Subcutaneous abdominal adipose tissue (tissue), 5 donors: Measurements from ENCODE around the gene NHERF2.
"Not testable (repeated sequence)": the region's sequence is repeated elsewhere in the genome, so short reads cannot be mapped to it uniquely, and the experiment has no call there.

Experiments used
- H3K27ac ChIP-seq: one replicate; pipeline ENCODE4 v1.7.0; 2013; ENCODE audit warnings: low read depth, mild to moderate bottlenecking, inconsistent platforms, low read length, moderate library complexity
- H3K27me3 ChIP-seq, 5 donors: one replicate each; pipeline ENCODE4 v1.7.0; 2013; ENCODE audit warnings: low read length in 5 of 5, inconsistent platforms in 1 of 5; ENCODE audit not compliant: control insufficient read depth in 5 of 5, insufficient read depth in 4 of 5
- H3K36me3 ChIP-seq, 5 donors: one replicate each; pipeline ENCODE4 v1.7.0; 2013; ENCODE audit warnings: low read length in 5 of 5; ENCODE audit not compliant: control insufficient read depth in 5 of 5, insufficient read depth in 5 of 5
- H3K4me1 ChIP-seq, 5 donors: one replicate each; pipeline ENCODE4 v1.7.0; 2013; ENCODE audit warnings: low read length in 5 of 5, mild to moderate bottlenecking in 3 of 5, moderate library complexity in 1 of 5; ENCODE audit not compliant: control insufficient read depth in 5 of 5, insufficient read depth in 5 of 5
- H3K4me3 ChIP-seq, 5 donors: one replicate each; pipeline ENCODE4 v1.7.0; 2013; ENCODE audit warnings: low read length in 5 of 5, low read depth in 1 of 5
- H3K9ac ChIP-seq, 5 donors: one replicate each; pipeline ENCODE4 v1.7.0; 2013; ENCODE audit warnings: low read length in 5 of 5, mild to moderate bottlenecking in 4 of 5, moderate library complexity in 3 of 5
- H3K9me3 ChIP-seq, 5 donors: one replicate each; pipeline ENCODE4 v1.7.0; 2013; ENCODE audit warnings: low read length in 5 of 5; ENCODE audit not compliant: control insufficient read depth in 5 of 5
- donor health status: healthy.
- donor health status: healthy.
- donor health status: healthy.
- donor health status: healthy.
- donor health status: healthy.

The NHERF2 gene

DNA sequence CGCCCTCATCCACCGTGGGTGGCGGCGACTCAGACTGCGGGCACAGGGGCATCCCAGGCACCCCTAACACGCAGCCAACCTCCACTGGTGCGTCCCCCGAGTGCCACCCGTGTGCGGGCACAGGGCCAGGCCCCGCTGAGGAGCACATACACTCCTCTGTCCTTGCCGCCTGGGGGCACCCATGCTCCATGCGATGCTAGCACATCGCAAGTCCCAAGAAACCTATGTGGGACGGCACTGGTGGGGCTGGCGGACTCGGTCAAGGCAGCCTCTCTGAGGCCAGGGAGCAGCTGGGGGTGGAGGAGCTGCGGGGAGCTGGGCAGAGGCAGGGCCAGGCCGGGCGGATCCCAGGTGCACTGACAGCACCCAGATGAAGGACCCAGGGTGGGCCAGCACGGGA is 21.1 kb upstream of the NHERF2 start:
- no peak overlapping the region for H3K27ac ChIP-seq
- H3K27me3 ChIP-seq, result no peaks in the 10 kb centered on the region
- H3K4me1 ChIP-seq, result peaks cover 17 to 70% (median 65%) of the 10 kb centered on the region in 5 donors
- peaks cover 0 to 29% (median 29%) of the 10 kb centered on the region in 5 donors for H3K36me3 ChIP-seq
- H3K9me3 ChIP-seq, result no peaks in the 10 kb centered on the region
- peak overlapping the region in 1 of 5 donors; percentile 46 for H3K9ac ChIP-seq
- H3K4me3 ChIP-seq, result no peak overlapping the region

GRCh38 chr16:2006317-2006716 is 20.4 kb upstream of the NHERF2 start:
- no peak overlapping the region for H3K4me3 ChIP-seq
- H3K27me3 ChIP-seq, result no peaks in the 10 kb centered on the region
- H3K4me1 ChIP-seq, result peaks cover 17 to 70% (median 66%) of the 10 kb centered on the region in 5 donors
- H3K9ac ChIP-seq, result no peak overlapping the region
- H3K36me3 ChIP-seq, result peaks cover 0 to 22% (median 22%) of the 10 kb centered on the region in 5 donors
- no peaks in the 10 kb centered on the region for H3K9me3 ChIP-seq
- no peak overlapping the region for H3K27ac ChIP-seq

DNA sequence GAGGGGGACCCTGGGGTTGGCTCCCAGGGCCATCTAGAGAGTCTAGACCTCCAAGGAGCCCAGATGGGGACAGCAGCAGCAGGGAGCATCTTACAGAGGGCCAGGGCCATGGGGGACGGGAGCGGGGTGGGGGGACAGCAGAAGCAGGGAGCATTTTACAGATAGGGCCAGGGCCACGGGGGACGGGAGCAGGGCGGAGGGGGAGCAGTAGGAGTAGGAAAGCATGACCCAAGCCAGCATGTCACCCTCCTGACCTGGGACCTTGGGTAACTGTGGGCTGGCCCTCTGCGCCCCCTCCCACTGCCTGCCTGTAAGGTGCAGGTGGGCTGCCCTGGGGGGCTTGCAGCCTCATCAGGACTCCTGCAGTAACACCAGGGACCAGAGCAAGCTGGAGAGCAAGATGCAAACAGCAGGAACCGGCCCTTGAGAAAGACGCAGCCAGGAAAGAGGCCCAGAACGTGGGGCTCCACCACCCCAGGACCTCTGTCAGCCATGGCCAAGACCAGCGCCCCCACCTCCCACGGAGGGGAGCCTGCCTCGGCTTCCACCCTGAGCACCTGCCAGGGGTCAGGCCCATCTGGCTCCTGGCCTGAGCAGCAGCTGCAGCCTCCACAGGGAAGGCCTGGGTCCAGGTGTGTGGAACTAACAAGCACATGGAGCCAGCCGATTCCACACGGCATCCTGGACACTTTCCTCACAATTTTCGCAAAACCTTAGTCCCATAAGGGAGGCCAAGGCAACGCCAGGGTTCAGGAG is 19.4 kb upstream of the NHERF2 start:
- H3K4me3 ChIP-seq, result peak overlapping the region in 3 of 5 donors; percentile 22 to 77 (median 38)
- peak overlapping the region in 3 of 5 donors; percentile 53 to 60 (median 54) for H3K9ac ChIP-seq
- H3K4me1 ChIP-seq, result peaks cover 17 to 70% (median 66%) of the 10 kb centered on the region in 5 donors
- no peaks in the 10 kb centered on the region for H3K9me3 ChIP-seq
- H3K36me3 ChIP-seq, result peaks cover 0 to 13% (median 13%) of the 10 kb centered on the region in 5 donors
- peak overlapping the region; percentile 79 for H3K27ac ChIP-seq
- H3K27me3 ChIP-seq, result no peaks in the 10 kb centered on the region

GRCh38 chr16:2008009-2008526 is 18.6 kb upstream of the NHERF2 start:
- Histone ChIP-seq H3K27ac (peak overlapping the region; percentile 79), H3K4me3 (peak overlapping the region in 4 of 5 donors; percentile 38 to 77 (median 62)), H3K4me1 (peaks cover 17 to 70% (median 66%) of the 10 kb centered on the region in 5 donors), H3K36me3 (peaks cover 0 to 5% (median 5%) of the 10 kb centered on the region in 5 donors), H3K9ac (peak overlapping the region; percentile 53 to 90 (median 60)), H3K9me3 (no peaks in the 10 kb centered on the region), H3K27me3 (no peaks in the 10 kb centered on the region)

DNA sequence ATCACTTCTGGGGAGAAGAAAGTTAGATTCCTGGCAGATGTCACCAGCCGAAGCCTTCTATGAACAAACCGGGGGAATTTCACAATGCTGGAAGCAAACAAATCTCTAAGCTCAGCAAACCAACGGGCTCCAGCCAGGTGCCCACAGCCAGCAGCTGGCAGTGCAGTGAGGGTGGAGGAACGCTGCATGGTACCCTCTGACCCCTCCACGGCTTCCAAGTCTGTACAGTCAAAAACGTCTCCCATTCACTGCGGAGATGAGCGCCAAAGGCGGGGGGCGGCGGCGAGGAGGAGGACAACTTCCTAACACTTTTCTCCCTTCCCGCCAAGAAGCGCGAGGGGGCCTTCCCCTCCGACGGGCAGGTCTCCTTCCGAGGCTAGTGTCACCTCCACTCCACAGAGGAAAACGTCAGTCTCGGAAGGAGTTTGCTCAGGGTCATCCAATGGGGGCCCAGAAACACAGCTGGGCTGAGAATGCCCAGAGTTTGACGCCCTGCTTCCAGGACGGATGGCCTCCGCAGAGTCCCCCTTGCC is 18.0 kb upstream of the NHERF2 start:
- Histone ChIP-seq H3K4me3 (peak overlapping the region; percentile 72 to 79 (median 73)), H3K9me3 (no peaks in the 10 kb centered on the region), H3K27ac (peak overlapping the region; percentile 79), H3K4me1 (peaks cover 17 to 64% (median 62%) of the 10 kb centered on the region in 5 donors), H3K9ac (peak overlapping the region; percentile 68 to 95 (median 87)), H3K36me3 (no peaks in the 10 kb centered on the region), H3K27me3 (no peaks in the 10 kb centered on the region)

- Histone ChIP-seq H3K9ac (peak overlapping the region; percentile 68 to 95 (median 87)), H3K4me1 (peaks cover 17 to 59% (median 57%) of the 10 kb centered on the region in 5 donors), H3K27me3 (no peaks in the 10 kb centered on the region)
These were observed 17.5 kb upstream of the NHERF2 start for GRCh38 chr16:2009164-2009711.

GRCh38 chr16:2009791-2010510 is 16.8 kb upstream of the NHERF2 start, which contains the start of gene ZNF598:
Gene ZNF598, minus strand, starts transcription at chr16:2009821.
- no peaks in the 10 kb centered on the region for H3K9me3 ChIP-seq
- no peaks in the 10 kb centered on the region for H3K27me3 ChIP-seq
- no peaks in the 10 kb centered on the region for H3K36me3 ChIP-seq
- peaks cover 17 to 52% (median 50%) of the 10 kb centered on the region in 5 donors for H3K4me1 ChIP-seq
- peak within 1 kb of the TSS; percentile 72 to 89 (median 79) for H3K4me3 ChIP-seq
- peak within 1 kb of the TSS; percentile 81 for H3K27ac ChIP-seq
- H3K9ac ChIP-seq, result peak within 1 kb of the TSS; percentile 68 to 95 (median 87)

More at GRCh38 chr16:2009164-2009711, 17.5 kb upstream of the NHERF2 start:
- Histone ChIP-seq H3K9me3 (no peaks in the 10 kb centered on the region), H3K4me3 (peak overlapping the region; percentile 72 to 79 (median 73)), H3K27ac (peak overlapping the region; percentile 79), H3K36me3 (no peaks in the 10 kb centered on the region)

DNA sequence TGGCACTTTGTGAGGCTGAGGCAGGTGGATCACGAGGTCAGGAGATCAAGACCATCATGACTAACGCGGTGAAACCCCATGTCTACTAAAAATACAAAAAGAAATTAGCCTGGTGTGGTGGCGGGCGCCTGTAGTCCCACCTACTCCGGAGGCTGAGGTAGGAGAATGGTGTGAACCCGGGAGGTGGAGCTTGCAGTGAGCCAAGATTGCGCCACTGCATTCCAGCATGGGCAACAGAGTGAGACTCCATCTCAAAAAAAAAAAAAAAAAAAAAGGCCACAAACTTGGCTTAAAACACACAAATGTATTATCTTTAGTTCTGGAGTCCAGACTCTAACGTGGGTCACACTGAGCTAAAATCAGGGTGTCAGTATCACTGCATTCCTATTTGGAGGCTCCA is 15.0 kb upstream of the NHERF2 start:
- not testable (repeated sequence) for H3K4me3 ChIP-seq, H3K36me3 ChIP-seq, H3K27ac ChIP-seq, H3K9ac ChIP-seq, H3K27me3 ChIP-seq, H3K9me3 ChIP-seq
- peaks cover 17 to 34% (median 33%) of the 10 kb centered on the region in 5 donors for H3K4me1 ChIP-seq

DNA sequence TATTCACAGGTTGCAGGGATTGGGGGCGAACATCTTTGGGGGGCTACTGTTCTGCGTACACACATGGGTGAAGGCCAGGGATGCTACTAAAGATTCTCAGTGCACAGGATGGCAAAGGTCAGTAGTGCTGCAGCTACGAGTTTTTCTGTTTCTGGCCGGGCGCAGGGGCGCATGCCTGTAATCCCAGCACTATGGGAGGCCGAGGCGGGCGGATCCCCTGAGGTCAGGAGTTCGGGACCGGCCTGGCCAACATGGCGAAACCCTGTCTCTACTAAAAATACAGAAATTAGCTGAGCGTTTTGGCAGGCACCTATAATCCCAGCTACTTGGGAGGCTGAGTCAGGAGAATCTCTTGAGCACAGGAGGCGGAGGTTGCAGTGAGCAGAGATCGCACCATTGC is 13.2 kb upstream of the NHERF2 start:
- Histone ChIP-seq H3K4me1 (peaks cover 8 to 16% (median 15%) of the 10 kb centered on the region in 5 donors), H3K9me3 (no peaks in the 10 kb centered on the region), H3K27me3 (peaks cover 0 to 9% (median 5%) of the 10 kb centered on the region in 5 donors), H3K4me3 (no peak overlapping the region), H3K27ac (no peak overlapping the region), H3K9ac (no peak overlapping the region), H3K36me3 (no peaks in the 10 kb centered on the region)
